GM18870 (cell line): ENCODE results near the gene BCL2L11.

Source experiments
- ATAC-seq: cut with Tn5 transposase; IDR thresholded peaks from one replicate; pipeline ENCODE4 v1.9.1; 2021; ENCODE audit warnings: moderate library complexity; ENCODE audit not compliant: unreplicated experiment

BCL2L11 gene

DNA sequence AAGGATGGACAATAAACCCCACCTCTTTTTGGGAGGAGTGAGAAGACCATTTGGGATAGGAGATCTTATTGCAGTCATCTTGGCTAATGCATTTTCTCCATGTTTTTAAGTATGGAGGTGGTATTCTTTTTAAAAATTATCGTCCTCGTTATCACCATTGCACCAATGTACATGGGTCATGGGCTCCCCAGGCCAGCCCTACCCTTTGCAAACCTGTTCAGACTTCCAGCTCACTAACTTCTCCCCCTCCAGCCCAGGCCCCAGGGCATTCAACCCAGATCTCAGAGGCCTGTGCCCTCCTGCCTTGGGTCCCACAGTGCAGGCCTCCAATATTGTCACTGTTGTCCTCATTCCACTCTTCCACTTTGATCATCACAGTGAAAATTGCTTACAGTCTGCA, 68.4 kb downstream of the BCL2L11 start:
- ATAC-seq: no peak

DNA sequence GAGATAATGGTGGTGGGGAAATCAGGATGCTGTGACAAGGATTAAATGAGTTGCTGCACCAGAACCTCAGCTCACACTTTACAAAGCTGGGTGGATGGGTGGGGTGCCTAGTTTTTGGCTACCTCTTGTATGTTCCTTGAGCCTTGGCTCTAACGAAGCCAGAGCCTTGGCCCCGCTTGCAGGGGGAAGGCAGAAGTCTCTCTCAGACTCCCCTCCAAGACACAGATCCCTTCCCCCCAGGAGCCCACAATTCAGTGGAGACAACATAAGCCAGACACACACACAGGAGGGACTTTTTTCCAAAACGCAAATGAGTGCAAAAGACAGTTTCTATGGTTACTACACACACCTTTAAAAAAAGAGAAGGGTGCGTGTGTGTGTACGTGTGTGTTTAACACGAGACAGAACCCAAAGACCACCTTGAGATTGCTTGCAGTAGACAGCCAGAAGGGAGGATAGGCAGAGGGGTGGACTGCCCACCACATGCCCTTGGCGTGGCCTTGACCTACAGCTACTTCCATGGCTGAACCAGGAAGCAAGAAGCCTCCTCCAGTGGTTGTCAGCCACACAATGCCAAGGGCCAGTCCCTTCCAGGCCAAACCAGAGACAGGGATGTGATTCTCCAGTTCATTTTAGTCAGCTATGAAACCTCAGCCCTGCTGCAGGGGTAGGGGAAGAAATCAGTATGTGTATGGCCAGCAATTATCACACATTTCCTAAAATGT, 70.3 kb downstream of the BCL2L11 start:
- ATAC-seq: no peak

- ATAC-seq: no peak
Observed at GRCh38 chr2:111191877-111192276, 71.2 kb downstream of the BCL2L11 start.

GRCh38 chr2:111192776-111193368, 72.2 kb downstream of the BCL2L11 start:
- no peak for ATAC-seq

DNA sequence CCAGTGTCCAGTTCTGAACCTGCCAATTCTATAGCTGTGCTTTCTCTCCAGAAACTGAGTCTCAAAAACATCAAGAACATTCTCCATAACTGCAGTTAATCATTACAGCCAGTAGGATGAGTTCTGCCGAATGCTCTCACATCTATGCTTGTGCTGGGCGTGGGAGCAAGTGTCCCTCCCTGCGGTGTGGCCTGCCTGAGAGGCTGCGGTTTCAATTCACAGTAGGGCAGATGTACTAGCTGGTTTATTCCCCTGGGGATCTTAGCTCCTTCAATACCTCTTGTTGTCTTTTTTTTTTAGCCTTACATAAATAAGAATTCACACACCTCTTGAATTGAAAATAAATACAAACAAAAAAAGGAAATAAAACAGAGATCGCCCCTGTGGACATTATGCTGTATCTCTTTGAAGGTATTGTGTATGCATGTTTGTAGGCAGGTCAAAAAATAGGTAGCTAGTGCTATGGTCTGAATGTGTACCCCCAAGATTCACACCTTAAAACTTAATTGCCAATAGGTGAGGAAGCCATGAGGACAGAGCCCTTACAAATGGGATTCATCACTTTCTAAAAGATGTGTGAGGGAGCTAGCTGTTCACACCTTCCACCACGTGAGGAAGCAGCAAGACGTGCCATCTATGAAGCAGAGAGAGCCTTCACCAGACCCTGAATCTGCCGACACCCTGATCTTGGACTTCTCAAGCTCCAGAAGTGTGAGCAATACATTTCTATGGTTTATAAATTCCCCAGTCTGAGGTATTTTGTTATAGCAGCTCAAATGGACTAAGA, 74.3 kb downstream of the BCL2L11 start:
- peak; percentile 65 for ATAC-seq

DNA sequence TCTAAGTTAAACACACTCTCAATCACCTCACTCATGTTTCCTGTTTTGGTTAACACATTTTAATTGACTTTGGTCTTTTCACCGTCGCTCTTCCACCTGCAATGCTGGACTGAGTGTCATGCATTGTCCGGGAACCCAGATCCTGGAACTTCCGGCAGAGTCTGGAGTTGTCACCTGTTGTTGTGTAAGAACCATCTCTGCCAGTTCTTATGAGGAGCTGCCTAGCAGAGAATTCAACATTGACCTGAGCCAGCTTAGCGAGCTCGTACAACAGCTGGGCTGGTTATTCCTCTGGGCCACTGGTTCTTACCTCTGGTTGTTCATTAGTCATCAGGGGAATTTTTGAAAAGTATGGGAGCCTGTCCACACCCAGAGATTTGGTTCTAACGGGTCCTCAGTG, 75.7 kb downstream of the BCL2L11 start:
- ATAC-seq: no peak

- no peak for ATAC-seq
Observed at GRCh38 chr2:111198701-111199100, 78.0 kb downstream of the BCL2L11 start.

- ATAC-seq: no peak
Observed at GRCh38 chr2:111199840-111200239, 79.1 kb downstream of the BCL2L11 start.

GRCh38 chr2:111200333-111200881, 79.7 kb downstream of the BCL2L11 start:
- ATAC-seq: no peak

GRCh38 chr2:111201214-111201613, 80.5 kb downstream of the BCL2L11 start:
- ATAC-seq: peak; percentile 66

DNA sequence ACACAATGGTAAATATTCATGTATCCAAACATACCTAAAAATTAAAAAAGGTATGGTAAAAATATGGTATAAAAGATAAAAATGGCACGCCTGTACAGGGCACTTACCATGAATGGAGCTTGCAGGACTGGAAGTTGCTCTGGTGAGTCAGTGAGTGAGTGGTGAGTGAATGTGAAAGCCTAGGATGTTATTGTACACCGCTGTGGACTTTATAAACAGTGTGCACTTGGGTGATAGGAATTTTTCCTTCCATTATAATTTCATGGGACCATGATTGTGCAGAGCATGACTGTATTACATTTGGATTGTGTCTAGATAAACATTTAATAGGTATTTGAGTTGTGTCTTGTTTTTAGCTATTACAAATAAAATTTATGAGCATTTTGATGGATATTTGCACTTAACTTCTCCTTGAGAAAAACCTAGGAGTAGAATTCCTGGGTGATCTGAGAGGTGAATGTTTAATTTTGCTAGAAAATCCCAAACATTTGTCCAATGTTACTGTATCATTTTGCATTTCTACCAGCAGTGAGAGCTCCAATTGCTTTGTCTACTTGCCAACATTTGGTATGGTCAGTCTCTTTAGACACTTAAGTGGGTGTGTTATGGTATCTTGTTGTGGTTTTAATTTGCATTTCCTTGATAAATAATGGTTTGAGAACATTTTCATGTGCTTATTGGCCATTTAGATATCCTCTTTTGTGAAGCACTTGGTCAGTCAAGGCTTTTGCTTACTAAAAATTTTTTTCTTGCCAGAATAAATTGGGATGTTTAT, 81.7 kb downstream of the BCL2L11 start:
- no peak for ATAC-seq

DNA sequence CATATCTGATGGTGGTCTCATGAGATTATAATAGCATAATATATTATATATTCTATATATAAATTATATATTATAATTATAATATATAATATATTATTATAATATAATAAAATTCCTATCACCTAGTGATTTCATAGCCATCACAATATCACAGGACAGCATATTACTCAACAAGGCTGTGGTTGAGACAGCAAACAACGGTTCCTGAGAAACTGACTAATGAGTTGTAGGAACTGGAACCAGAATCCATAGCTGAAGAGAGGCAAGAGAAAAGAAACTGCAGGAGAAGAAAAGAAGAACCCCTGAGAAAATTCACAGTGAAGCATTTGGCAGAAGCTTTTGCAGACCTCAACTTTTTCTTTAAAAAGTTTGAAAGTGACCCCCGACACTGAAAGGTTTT, 84.0 kb downstream of the BCL2L11 start:
- no peak for ATAC-seq

DNA sequence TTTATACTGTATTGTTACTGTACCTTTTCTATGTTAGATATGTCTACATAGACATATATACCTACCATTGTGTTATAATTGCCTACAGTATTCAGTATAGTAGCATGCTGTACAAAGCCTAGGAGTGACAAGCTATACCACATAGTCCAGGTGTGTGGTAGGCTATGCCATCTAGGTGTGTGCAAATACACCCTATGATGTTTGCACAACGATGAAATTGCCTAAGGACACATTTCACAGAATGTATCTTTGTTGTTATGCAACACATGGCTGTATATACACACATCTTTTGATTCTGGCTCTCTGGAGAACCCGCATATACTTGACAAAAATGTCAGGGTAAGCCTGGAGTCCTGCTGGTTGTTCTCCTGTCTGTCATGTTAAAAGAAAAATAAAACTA, 85.1 kb downstream of the BCL2L11 start:
- ATAC-seq: no peak

GRCh38 chr2:111207851-111208250, 87.1 kb downstream of the BCL2L11 start:
- no peak for ATAC-seq

DNA sequence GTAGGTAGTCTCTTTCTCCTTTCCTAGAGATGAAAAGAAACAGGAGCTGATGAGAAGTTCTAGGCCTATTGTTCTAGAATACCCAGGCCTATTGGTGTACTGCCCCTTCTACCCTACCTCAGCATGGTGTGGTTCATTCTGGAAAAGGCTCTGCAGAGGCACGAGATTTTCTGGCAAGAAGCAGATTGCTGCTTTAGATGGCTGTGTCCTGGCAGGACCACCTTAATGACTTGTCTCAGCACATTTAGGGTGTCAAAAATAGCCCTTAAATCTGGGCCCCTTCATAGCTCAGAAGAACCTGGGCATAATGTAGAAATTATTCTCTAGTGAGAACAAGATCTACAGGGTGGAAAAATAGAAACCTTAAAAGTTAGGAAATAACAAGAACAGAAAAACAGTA, 87.9 kb downstream of the BCL2L11 start:
- ATAC-seq: no peak

DNA sequence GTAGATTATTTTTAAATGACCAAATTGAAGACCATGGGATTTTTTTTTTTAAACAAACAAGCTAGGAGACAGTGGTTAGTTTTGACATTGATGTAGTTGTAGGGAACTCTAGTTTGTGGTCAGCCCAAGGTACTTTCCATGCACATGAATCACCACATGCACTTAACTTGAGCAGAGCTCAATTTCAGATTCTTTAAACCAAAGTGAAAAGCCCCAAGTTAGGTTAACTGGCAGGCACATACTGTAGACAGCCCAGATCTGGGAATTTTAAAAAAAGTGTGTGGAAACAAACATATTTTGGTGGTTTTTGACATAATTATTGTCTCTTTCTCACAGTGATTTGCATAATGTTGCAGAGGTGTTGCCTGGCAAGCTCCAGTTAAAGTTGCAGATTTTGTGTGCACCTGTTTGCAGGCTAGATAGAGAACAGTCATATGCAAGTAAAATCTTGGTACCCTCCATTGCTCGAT, 88.4 kb downstream of the BCL2L11 start:
- ATAC-seq: peak; percentile 97

DNA sequence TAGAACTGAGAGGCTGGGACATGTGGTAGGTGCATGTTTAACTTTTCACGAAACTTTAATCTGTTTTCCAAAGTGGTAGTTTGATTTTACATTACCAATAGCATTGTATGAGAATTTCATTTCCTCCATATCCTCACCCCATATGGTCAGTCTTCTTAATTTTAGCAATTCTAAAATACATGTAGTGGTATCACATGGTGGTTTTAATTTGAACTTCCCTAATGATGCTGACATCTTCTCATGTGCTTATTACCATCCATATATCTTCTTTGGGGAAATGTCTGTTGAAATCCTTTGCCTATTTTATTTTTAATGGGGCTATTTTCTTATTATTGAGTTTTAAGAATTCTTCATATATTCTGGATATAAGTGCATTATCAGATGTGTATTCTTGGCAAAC, 89.3 kb downstream of the BCL2L11 start:
- ATAC-seq: no peak

GRCh38 chr2:111213877-111214276, 93.2 kb downstream of the BCL2L11 start:
- ATAC-seq: no peak

DNA sequence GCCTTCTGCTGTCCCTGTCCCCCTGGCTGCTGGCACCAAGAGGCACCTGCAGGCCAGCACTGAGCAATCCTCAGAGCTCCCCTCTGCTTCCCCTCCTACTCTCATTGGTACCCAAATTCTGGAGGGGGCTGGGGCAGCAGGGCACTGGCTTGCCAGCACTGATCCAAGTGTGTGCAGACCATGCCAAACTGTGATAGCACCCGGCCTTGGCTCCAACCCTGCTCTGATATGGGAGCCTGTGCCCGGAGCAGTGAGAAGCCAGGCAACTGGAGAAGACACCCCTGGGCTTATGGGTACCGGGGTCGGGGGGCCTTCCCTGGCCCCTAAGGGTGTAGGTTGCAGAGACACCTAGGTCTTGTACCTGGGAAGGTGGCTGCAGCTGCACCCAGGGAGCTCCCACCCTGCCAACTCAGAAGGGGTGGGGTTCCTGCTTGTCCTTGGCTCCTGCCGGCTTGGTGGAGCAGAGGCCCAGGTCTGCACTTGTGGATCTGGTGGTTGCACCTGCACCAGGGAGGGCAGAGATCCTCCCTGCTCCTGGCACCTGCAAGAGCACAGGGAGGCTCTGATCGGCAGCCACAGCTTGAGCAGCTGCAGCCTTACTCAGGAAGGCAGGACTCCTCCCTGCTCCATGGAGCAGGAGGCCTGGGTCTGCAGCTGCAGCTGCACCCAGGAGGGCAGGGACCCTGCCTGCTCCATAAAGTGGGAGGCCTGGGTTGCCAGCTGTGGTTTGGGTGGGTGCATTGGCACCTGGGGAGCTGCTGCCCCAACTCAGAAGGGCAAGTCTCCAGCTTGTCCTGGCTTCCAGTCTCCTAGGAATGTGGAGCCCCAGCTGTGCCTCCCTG, 96.3 kb downstream of the BCL2L11 start:
- ATAC-seq: no peak
